Activated CD4-positive, alpha-beta T cell treated with anti-CD3 and anti-CD28 coated beads for 48 hours (primary cell): ENCODE measurements around the gene KREMEN1.
"Not testable (repeated sequence)": the region's sequence is repeated elsewhere in the genome, so short reads cannot be mapped to it uniquely, and the experiment has no call there.

Experiments used
- DNase-seq: peaks from one replicate; pipeline ENCODE4 v3.0.0-alpha.2; 2020

Gene KREMEN1, protein sequence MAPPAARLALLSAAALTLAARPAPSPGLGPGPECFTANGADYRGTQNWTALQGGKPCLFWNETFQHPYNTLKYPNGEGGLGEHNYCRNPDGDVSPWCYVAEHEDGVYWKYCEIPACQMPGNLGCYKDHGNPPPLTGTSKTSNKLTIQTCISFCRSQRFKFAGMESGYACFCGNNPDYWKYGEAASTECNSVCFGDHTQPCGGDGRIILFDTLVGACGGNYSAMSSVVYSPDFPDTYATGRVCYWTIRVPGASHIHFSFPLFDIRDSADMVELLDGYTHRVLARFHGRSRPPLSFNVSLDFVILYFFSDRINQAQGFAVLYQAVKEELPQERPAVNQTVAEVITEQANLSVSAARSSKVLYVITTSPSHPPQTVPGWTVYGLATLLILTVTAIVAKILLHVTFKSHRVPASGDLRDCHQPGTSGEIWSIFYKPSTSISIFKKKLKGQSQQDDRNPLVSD

DNA sequence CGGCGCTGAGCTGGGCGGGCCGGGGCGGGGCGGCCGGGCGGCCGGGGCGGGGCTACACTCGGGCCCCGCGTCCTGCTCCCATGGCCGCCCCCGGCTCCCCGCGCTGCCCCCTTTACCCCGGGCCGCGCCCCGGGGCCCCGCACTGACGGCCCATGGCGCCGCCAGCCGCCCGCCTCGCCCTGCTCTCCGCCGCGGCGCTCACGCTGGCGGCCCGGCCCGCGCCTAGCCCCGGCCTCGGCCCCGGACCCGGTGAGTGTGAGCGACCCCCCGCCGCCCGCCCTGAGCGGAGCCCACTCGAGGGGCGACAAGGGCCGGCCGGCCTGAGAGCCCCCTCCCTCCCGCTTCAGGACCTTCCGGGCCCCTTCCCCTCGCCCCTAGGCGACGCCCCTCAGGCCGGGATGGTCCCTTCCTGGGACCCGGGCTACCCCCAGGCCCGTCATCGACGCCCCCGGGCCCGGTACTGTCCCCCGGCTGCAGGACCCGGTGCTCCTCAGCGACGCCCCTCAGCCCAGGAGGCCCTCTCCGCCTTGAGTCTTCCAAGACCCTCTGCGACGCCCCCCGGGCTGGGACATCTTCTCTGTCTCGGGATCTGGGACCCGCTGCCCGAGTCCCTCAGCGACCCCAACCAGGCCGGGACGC, at the start of gene KREMEN1:
KREMEN1 (plus strand) TSS at position 57 of the 639 bp plus-strand sequence; CDS start at position 153, 96 bp downstream.
- no peak for DNase-seq

DNA sequence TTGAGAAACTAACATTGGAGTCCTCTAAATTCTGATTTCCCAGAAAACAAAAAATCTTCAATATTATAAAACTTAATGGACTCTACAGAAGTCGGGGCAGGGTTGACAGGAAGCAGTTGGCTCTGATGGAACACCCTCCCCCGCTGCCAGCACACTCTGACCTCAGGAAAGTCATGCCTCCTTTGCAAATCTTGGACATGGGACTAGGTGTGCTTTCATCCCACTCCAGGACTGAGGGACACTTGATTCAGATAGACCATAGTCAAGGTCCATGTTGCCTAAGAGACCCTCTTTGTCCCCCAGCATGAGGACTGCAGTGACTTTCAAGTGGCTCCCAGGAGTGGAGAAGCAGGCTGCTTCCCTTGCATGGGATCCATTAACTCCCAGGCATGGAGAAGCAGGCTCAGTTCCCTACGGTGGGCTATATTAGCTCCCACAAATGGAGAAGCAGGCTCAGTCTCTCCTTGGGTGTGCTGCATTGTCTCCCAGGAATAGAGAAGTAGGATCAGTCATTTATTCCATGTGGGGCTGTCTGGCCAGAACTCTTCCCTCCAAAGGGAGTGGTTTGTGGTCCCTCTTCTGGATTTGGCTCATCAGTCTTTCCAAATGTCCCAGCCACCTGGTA, 49.6 kb upstream of the KREMEN1 start:
- DNase-seq, result no peak

DNA sequence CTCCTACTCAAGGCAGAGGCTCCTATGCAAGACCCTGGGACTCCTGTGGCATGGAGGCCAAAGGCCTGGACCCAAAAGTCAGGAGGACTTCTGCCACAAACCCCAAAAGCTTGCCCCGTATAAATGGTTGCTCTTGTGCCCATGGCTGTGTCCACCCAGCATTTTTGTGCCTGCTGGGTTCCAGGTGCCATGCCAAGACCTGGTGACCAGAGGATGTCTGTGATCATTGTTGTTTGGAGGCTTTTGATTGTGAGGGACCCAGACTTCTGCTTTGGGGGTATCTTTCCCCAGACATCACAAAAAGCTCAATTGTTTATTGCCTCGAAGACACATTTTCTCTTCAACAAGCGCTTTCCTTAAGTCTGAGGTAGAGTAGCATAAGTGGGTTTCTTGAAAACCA, 46.3 kb upstream of the KREMEN1 start:
- no peak for DNase-seq

DNA sequence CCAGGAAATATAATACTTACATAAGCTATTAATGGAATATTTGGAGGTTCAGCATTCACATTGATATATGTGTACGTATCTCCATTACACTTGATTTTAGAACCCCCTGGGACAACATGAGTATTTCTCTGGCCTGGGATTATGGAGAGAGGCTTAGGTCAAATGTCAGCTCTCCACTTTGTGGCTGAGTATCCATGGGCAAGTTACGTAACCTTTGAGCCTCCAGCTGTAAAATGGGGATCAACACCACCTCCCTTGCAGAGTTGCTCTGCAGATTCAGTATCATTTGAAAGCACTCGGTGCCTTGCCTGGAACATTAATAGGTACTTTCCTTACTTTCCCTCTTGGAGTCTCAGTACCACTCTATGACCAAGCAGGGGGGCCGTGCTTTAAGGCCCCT, 44.4 kb upstream of the KREMEN1 start:
- DNase-seq, result no peak

DNA sequence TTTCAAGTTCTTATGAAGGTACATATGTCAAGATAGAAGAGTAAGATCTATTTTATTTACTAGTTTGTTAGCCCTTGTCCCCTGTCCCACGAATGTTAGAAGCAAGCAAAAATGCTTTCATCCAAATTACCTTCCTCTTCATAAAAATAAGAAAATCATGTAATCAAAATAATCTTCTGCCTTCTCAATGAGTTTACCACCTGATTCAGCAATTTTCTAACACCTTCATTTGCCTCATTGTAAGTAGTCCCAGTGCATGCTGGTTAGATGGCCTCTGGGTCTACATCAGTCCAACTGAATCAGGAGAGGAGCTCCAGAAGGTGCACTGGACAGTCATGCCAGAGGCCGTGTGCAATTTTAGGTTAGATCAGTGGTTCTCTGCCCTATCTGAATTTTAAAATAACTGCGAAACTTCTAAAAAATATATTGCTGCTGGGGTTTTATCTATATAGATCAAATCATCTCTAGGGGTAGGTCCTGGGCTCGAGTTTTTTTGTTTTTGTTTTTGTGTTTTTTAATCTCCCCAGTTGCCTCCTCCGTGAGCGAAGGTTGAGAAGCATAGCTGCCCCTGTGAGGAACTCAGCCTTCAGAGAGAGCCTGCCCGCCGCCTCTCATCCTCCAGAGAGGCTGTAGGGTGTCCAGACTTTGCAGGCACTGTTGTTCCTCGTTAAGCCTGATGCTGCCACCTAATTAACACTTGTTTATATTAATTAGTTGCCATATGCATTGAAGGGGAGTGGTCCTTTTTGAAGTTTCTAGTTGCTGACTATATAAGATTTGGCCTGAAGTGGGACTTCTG, 43.4 kb upstream of the KREMEN1 start:
- DNase-seq, result no peak

DNA sequence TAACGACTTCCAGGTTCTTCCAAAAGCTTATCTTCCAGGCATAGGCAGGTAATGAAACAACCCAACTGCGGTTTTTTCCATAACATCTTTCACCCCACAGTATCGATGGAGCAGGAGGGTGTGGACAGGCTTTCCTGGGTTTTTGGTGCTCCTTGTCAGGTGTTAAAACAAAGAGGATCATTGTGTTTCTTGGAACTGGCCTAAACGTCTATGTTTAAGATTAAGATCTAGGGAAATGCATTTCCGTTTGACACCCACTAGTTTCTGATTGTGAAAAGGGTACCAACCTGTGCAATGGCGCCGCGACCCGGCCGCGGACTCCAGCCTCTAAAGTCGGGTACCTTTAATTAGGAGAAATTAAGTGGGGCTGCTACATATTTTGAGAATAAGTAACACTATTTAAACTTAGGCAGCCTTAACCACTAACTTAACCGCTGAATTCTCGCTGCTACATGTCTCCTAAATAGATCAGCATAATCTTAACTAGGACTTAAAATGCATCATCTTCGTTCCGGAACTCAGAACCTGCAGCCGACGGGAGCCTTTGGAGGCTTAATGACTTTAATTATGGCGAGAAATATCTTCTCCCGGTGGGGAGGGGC, 42.7 kb upstream of the KREMEN1 start:
- no peak for DNase-seq

DNA sequence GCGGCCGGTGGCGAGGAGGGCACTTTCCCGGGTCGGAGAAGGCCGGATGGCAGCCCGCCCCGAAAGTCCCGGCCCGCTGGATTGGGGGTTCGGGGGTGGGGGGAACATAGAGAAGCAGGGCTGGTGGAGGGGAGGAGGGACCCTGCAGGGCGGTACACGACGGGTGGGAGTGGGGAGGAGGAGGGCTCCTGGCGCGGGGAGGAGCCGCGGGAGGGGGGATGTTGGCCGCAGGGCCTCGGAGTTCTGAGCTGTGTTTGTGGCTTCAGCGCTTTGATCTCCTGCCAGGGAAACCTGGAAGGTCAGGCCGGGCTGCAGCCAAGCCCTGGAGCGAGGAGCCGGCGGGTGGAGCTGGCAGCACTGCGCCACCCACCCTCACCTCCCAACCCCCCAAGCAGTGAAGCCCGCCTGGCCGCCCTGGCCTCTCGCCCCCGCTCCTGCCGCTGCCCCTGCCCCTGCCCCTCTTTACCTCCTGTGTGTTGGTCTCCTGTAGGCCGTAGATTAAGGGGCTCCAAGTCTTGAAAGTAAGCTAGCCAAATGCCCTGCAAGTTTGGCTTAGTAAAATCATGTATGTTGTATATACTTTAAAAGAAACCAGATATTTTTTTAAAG, 42.1 kb upstream of the KREMEN1 start:
- no peak for DNase-seq

DNA sequence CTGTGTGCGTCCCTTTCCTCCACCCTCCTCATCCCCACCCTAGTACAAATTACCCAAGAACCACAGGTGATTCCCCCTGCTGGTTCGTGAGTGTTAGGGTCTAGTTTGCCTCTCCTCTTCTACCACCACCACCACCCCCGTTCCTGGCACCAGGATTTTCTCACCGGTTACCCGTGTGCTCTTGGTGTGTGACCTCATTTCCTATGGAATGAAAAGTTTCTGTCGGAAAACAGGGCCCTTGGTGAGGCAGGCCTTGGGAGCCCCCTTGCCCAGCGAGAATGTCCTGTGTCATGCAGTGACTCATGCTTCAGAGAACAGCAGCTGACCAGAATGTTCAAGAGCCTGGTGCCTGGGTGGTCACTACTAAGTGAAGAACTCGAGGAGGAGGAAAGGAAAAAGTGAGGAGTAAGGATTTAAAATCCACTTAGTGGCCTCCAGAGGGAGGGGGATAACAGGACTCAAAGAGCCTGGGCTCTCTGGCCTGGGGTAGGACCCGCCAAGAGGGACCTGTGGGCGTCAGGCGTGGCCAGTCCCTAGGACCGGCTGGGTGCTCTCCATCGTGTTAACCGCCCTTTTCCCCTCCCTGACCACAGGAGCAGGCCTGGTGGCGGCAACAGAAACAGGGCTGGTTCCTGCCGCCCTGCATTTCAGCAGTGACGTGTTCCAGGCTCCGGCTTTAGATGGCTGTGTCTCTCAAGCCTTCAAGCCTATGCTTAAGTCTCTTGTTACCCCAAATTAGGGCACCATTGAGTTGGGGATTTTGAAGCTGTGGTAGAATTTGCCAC, 41.4 kb upstream of the KREMEN1 start:
- no peak for DNase-seq

DNA sequence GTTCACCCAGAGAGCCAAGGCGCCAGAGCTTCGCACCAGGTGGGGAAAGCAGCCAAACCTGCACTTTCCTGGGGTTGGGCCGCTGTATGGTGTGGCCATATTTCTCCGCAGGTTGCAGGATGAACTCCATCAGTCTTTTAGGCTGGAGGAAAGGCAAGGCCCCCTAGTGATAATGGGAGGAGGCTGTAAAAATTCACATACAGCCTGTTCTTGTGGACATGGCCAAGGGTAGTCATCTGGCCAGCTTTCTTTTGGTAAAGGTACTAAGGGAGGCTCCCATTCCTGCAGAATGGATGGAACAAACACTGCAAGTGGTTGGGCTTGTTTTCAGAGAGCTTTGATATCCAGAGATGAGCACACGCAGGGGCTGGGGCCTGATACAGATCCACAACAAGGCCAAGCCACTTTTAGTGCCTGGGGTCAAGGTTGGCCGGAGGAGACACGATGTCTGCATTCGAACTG, 40.8 kb upstream of the KREMEN1 start:
- no peak for DNase-seq

DNA sequence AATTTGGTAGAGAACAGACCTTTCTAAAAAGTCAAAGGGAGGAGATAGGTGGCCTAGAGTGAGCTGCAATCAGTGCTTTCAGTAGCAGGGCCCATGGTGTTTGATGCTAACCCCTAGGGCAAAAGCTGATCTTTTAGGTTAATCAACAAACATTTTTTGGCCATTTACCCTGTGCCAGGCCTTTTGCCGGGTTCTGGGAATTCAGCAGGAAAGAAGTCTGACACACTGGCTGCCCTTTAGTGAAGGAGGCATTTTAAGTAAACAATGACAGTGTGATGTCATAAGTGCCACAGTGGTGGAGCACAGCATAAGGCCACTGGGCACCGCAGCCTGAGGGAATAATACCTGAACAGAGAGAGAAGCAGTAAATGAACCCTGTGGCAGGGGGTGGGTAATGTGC, 40.3 kb upstream of the KREMEN1 start:
- DNase-seq, result no peak

DNA sequence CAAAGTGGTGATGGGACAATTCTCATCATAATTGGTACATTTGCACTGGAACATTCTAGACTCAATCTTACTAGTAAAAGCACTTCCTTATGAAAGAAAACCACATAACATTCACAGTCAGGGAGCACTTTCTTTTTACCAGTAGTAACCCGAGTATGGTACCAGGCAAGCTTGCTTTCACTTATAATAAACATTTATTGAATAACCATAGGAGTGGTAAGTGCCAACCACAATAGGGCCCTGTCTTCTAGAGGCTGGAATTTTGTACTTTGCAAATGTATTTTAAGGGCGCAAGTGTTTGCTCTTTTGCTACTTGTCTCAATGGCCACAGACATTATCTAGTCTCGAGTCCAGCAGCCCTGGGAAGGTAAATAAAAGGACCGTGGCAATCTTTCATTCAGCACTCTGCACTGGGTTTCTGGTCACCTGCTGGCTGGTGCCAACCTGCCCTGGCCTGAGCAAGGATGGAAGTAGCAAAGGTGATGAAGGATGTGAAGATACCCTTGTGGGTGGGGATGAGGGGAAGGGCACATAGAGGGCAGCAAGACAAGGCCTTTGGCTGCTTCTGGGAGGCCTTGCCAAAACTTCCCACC, 35.4 kb upstream of the KREMEN1 start:
- no peak for DNase-seq

DNA sequence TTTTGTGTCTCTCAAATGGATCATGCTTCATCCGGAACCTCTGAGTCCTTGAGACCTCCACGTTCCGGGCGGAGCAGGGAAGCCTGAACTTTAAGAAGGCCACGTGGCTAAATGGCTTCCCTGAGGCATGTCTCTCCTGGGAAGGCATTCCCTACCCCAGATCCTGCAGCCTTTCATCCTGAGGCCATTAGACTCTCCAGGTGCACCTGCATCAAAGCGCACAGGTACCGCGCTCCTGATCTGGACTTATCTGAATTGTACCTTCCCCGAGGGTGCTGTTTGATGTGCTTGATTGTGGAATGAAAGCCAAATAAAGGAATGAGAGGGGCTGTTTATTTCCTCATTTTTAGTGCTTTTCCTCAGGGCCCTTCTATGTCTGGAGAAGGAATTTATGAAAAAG, 33.7 kb upstream of the KREMEN1 start:
- no peak for DNase-seq

DNA sequence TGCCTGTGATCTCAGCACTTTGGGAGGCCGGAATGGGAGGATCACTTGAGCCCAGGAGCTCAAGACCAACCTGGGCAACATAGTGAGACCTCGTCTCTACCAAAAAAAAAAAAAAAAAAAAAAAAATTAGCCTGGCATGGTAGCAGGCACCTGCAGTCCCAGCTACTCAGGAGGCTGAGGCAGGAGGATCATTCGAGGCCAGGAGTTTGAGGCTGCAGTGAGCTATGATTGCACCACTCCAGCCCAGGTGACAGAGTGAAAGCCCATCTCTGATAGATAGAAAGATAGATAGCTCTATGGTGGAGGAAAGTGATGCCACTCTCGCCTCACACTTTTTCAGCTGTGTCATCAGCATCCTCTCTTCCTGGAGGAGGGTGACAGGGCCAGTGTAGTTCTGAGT, 33.2 kb upstream of the KREMEN1 start:
- DNase-seq, result not testable (repeated sequence)

DNA sequence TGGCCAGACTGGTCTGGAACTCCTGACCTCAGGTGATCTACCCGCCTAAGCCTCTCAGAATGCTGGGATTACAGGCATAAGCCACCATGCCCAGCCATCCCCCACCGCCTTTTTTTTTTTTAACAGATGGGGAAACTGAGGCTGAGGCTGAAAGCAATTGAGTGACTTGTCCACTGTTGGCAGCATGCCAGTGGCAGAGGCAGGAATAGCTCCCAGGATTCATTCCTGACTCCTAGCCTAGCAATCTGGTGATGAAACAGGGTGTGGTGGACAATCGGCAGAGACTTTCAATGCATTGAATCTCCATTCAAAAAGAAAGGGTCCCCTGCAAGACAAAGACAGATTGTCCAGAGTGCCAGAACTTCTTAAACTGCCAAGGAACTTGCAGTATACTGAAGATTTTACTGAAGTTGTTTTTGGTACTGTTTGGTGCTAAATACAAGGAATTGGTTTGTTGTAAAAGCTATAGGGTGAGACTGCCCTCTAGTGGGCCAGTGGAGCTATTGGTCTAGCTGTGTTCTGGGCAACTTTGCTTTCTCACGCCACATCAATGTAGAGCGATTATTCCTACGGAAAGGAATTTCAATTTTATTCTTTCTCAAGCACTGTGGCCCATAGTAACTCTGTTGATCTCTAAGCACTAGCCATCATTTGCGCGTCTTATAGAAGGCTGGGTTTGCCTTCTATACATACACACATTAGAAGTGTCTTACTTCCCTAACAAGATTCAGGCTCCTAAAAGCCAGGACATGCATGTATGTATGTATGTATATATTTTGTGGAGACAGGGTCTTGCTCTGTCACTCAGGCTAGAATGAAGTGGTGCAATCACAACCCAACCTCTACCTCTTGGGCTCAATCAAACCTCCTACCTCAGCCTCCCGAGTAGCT, 32.2 kb upstream of the KREMEN1 start:
- DNase-seq, result peak; percentile 68

DNA sequence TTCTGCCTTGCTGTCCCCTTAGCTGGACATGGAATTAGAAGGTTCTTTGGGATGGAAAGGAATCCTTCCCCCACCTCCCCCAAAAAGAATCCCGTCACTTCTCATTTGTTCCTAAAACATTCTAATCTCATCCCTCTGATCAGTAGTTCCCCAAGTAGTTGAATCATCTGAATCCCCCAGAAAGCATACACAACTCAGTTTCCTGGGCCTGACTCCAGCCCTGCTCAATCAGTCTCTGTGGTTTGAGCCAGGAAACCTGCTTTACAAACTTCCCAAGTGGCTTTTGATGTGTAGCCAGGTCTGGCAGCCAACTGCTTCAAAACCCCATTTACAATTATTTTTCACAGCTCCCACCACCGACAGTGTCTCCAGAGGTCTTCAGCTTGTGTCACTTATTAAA, 31.4 kb upstream of the KREMEN1 start:
- DNase-seq, result no peak

DNA sequence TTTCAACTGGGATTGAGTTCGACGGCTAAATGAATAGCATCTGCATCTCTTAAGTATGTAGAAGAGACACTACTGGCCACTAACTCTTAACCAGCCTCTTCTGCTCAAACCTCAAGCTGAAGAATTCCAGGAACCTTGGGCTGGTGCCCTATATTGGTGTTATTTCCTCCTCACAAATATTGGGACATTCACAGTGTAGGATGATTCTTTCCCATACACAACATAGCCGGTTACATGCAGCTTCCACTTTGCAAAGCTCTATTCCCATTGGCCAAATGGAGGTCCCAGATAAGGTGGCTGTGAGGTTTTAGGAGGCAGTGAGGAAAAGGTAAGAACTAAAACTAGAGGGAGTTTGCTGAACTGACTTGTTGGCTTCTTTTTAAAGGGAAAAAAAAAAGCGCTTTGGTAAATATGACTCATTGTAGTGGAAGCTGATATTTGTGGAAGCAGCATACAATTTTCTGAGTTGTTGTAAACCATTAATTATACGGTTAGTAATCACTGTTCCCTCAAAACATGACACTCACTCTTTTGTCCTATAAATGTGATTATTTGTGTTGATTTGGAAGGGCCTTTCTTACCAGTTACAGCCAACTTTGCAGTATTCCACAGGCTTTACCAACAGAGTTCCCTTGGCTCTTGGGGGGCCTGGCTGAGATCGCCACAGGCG, 28.8 kb upstream of the KREMEN1 start:
- no peak for DNase-seq

DNA sequence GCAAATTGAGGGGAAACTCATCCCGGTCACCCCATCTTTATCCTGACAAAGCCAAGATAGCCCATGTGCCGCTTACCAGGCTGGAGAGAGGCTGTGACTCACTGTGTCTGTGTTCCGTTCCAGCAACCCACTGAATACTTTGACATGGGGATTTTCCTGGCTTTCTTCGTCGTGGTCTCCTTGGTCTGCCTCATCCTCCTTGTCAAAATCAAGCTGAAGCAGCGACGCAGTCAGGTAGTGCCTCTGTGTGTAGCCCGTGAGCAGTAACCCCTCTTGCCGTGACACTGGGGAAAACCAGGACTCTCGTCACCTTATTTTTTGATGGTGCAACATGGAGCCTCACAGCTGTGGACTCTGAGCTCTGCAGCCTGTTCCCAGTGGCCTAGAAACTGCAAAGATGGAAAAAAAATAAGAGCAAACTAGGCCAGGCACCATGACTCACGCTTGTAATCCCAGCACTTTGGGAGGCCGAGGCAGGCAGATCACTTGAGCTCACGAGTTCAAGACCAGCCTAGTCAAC, 28.1 kb upstream of the KREMEN1 start:
- no peak for DNase-seq

DNA sequence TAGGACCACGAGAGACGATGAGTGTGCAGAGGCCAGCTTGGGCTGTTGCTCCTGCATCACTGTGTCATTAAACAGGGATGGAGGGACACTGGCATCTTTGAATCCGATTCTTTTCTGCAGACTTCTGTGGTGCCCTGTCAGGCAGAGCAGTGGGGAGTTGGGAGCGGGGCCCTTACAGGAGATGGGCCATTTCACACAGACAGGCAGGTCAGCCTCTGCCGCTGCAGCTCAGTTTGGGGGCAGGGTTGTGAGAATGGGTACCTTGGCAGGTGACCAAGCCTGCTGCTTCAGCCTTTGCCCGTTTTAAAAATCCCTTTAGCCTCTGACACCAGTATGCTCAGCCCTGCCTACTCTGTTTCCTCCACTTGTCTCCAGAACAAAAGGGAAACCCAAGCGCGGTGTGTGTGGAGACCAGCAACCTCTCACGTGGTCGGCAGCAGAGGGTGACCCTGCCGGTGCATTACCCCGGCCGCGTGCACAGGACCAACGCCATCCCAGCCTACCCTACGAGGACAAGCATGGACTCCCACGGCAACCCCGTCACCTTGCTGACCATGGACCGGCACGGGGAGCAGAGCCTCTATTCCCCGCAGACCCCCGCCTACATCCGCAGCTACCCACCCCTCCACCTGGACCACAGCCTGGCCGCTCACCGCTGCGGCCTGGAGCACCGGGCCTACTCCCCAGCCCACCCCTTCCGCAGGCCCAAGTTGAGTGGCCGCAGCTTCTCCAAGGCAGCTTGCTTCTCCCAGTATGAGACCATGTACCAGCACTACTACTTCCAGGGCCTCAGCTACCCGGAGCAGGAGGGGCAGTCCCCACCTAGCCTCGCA, 23.8 kb upstream of the KREMEN1 start:
- no peak for DNase-seq
